RPMI7951 (cell line): ENCODE measurements around the gene FOXO4. TPM values are rescaled to one million over a fixed set of nuclear protein-coding genes. Genes with fewer than 3 reads are reported as not detected.

Experiments
- DNase-seq: peaks from one replicate; pipeline ENCODE4 v3.0.0-alpha.2; 2012; ENCODE audit warnings: low read depth
- total RNA-seq: library from RNA; depleted of rRNA; stranded (reverse); fragments of >200 nt; shearing (Covaris generic); gene quantifications from 2 replicates; pipeline ENCODE4 v1.2.3, GENCODE V29; 2014

FOXO4 gene
- total RNA-seq, 1 experiment from 2014 or later, result 4.2 TPM

GRCh38 chrX:71099736-71100135 is 4.1 kb downstream of the FOXO4 start:
- DNase-seq, result no peak

GRCh38 chrX:71100581-71101505 is 5.2 kb downstream of the FOXO4 start:
- DNase-seq, result no peak

- no peak for DNase-seq
Observed at GRCh38 chrX:71102292-71102691, 6.6 kb downstream of the FOXO4 start.

GRCh38 chrX:71103110-71103983 is 7.7 kb downstream of the FOXO4 start:
- DNase-seq, result no peak

- no peak for DNase-seq
Observed at GRCh38 chrX:71105628-71106027, 10.0 kb downstream of the FOXO4 start.

GRCh38 chrX:71106427-71106826 is 10.8 kb downstream of the FOXO4 start, which contains the start of gene CXorf65:
Gene CXorf65 (minus strand): TSS chrX:71106740. CDS start chrX:71106556, 184 bp downstream.
- peak; percentile 10 for DNase-seq

GRCh38 chrX:71107245-71107644 is 11.6 kb downstream of the FOXO4 start:
- DNase-seq, result no peak

GRCh38 chrX:71107762-71108360 is 12.2 kb downstream of the FOXO4 start:
- DNase-seq, result no peak

- DNase-seq, result no peak
Observed at GRCh38 chrX:71109051-71109450, 13.4 kb downstream of the FOXO4 start.

GRCh38 chrX:71111141-71111843 is 15.6 kb downstream of the FOXO4 start, which contains the start of gene IL2RG:
Gene IL2RG (minus strand): TSS chrX:71111577. CDS start chrX:71111539, 38 bp downstream.
- no peak for DNase-seq

GRCh38 chrX:71111921-71112431 is 16.3 kb downstream of the FOXO4 start:
- DNase-seq, result no peak

GRCh38 chrX:71117358-71117757 is 21.7 kb downstream of the FOXO4 start:
- DNase-seq, result no peak

- peak; percentile 76 for DNase-seq
Observed at GRCh38 chrX:71118032-71118984, 22.7 kb downstream of the FOXO4 start, which contains the start of gene MED12. Gene MED12 (plus strand): TSS chrX:71118596. CDS start chrX:71118755, 159 bp downstream.

- peak; percentile 5 for DNase-seq
Observed at GRCh38 chrX:71118985-71119535, 23.4 kb downstream of the FOXO4 start.

- DNase-seq, result peak; percentile 41
Observed at GRCh38 chrX:71128166-71128833, 32.6 kb downstream of the FOXO4 start.

- DNase-seq, result peak; percentile 50
Observed at GRCh38 chrX:71128915-71129765, 33.5 kb downstream of the FOXO4 start.

- no peak for DNase-seq
Observed at GRCh38 chrX:71131510-71131909, 35.9 kb downstream of the FOXO4 start.

- DNase-seq, result no peak
Observed at GRCh38 chrX:71140440-71140839, 44.8 kb downstream of the FOXO4 start.
